Esophagus muscularis mucosa (tissue), 4 donors: ENCODE measurements around the gene ARSH. TPM values are rescaled to one million over a fixed set of nuclear protein-coding genes. Genes with fewer than 3 reads are reported as not detected.
"Not testable (repeated sequence)": the region's sequence is repeated elsewhere in the genome, so short reads cannot be mapped to it uniquely, and the experiment has no call there.

ENCODE experiments used
- DNase-seq: peaks from one replicate; pipeline ENCODE4 v3.0.0-alpha.2; 2017; ENCODE audit errors: extremely low spot score
- H3K27ac ChIP-seq, 4 donors: fragments of 200-600 bp; sonication (generic); replicated peaks in 1 of 4; 1 replicate in 3 of 4; 2 replicates in 1 of 4; pipeline ENCODE4 v1.5.1; 2016 to 2019; ENCODE audit warnings: mild to moderate bottlenecking in 1 of 4
- H3K27me3 ChIP-seq, 4 donors: fragments of 200-600 bp; sonication (generic); one replicate each; pipeline versions ENCODE4 v1.5.1 to v1.6.0; 2016 to 2019
- H3K36me3 ChIP-seq, 4 donors: fragments of 200-600 bp; sonication (generic); one replicate each; pipeline ENCODE4 v1.5.1; 2016 to 2019
- H3K4me1 ChIP-seq, 4 donors: fragments of 200-600 bp; sonication (generic); one replicate each; pipeline ENCODE4 v1.5.1; 2016 to 2019
- H3K4me3 ChIP-seq, 4 donors: fragments of 200-600 bp; sonication (generic); 1 replicate in 2 of 4; 2 replicates in 2 of 4; pipeline ENCODE4 v1.5.1; 2016 to 2019; ENCODE audit warnings: mild to moderate bottlenecking in 4 of 4, moderate library complexity in 1 of 4
- H3K9me3 ChIP-seq, 4 donors: fragments of 200-600 bp; sonication (generic); 1 replicate in 3 of 4; 2 replicates in 1 of 4; pipeline ENCODE4 v1.5.1; 2016 to 2019
- CTCF ChIP-seq, 3 experiments: fragments of 200-600 bp in 2 of 3; fragments of 450-650 bp in 1 of 3; sonication (generic) in 2 of 3; IDR thresholded peaks; one replicate each; pipeline ENCODE4 v1.5.1; 2017 to 2019; ENCODE audit warnings: antibody characterized with exemption in 3 of 3, mild to moderate bottlenecking in 2 of 3, moderate library complexity in 1 of 3
- EP300 ChIP-seq: sonication (generic); formaldehyde crosslinking; IDR thresholded peaks from one replicate; pipeline ENCODE4 v1.6.1; 2017; ENCODE audit warnings: antibody characterized with exemption
- POLR2A ChIP-seq: fragments of 450-650 bp; IDR thresholded peaks from one replicate; pipeline ENCODE4 v1.6.1; 2017; ENCODE audit warnings: antibody characterized with exemption, moderate library complexity, mild to moderate bottlenecking, low read depth
- POLR2AphosphoS5 ChIP-seq, 2 donors: sonication (generic); formaldehyde crosslinking; IDR thresholded peaks; one replicate each; pipeline ENCODE4 v1.6.1; 2017; ENCODE audit warnings: antibody characterized with exemption in 2 of 2
- WGBS: methylation state at CpG from one replicate; pipeline ENCODE4 v1.1.5; 2018; 5-methylcytosine and 5-hydroxymethylcytosine counted together
- intact Hi-C: fragments of 100-400 bp; cut with DNase I; formaldehyde crosslinking; loops from one replicate; pipeline ENCODE4 v1.15.1; 2023
- total RNA-seq, 4 donors: library from RNA; depleted of rRNA; stranded (reverse); fragments of >200 nt; gene quantifications; one replicate each; pipeline versions ENCODE4 v1.1.0 to v1.2.1, GENCODE V29; 2016

The ARSH gene
- total RNA-seq, 4 donors from 2014 or later = not detected

- TF ChIP-seq EP300 (no peak), POLR2AphosphoS5 (IDR thresholded peaks at IDR 0.05) (no peak), CTCF (IDR thresholded peaks at IDR 0.05) (no peak), POLR2A (no peak)
- 65% methylated on average over 6 of the region's 6 CpGs for WGBS
- Histone ChIP-seq H3K4me1 (peaks cover 0 to 5% (median 0%) of the 10 kb centered on the region in 4 donors), H3K9me3 (no peaks in the 10 kb centered on the region), H3K4me3 (no peak overlapping the region), H3K27me3 (no peaks in the 10 kb centered on the region), H3K27ac (no peak overlapping the region), H3K36me3 (no peaks in the 10 kb centered on the region)
- intact Hi-C loops = no loop called here
- DNase-seq = no peak
Observed at GRCh38 chrX:2969021-2969420, 37.3 kb upstream of the ARSH start.

- Histone ChIP-seq H3K27me3 (no peaks in the 10 kb centered on the region), H3K9me3 (no peaks in the 10 kb centered on the region), H3K36me3 (no peaks in the 10 kb centered on the region), H3K4me1 (peaks cover 0 to 5% (median 0%) of the 10 kb centered on the region in 4 donors), H3K27ac (no peak overlapping the region), H3K4me3 (no peak overlapping the region)
- DNase-seq = no peak
- 88% methylated on average over 6 of the region's 6 CpGs for WGBS
- intact Hi-C loops = no loop called here
- TF ChIP-seq CTCF (IDR thresholded peaks at IDR 0.05) = no peak
- no peak for TF ChIP-seq POLR2A
- TF ChIP-seq POLR2AphosphoS5 (IDR thresholded peaks at IDR 0.05) = no peak
- TF ChIP-seq EP300 = no peak
Observed at GRCh38 chrX:2972391-2972790, 34.0 kb upstream of the ARSH start.

- Histone ChIP-seq H3K4me1 (no peaks in the 10 kb centered on the region), H3K4me3 (no peak overlapping the region), H3K27me3 (no peaks in the 10 kb centered on the region), H3K9me3 (no peaks in the 10 kb centered on the region), H3K27ac (no peak overlapping the region), H3K36me3 (no peaks in the 10 kb centered on the region)
- TF ChIP-seq EP300 (no peak), POLR2AphosphoS5 (IDR thresholded peaks at IDR 0.05) (no peak), POLR2A (no peak), CTCF (IDR thresholded peaks at IDR 0.05) (no peak)
- 74% methylated on average over 1 of the region's 1 CpG for WGBS
- DNase-seq = no peak
- intact Hi-C loops = no loop called here
Observed at GRCh38 chrX:2974961-2975360, 31.4 kb upstream of the ARSH start.

GRCh38 chrX:2978639-2979038 is 27.7 kb upstream of the ARSH start:
- H3K27me3 ChIP-seq, H3K27ac ChIP-seq, H3K4me1 ChIP-seq, DNase-seq, intact Hi-C loops, H3K9me3 ChIP-seq, H3K36me3 ChIP-seq, H3K4me3 ChIP-seq: not testable (repeated sequence)
- 93% methylated on average over 4 of the region's 4 CpGs for WGBS

GRCh38 chrX:2984342-2984741 is 22.0 kb upstream of the ARSH start:
- H3K36me3 ChIP-seq = no peaks in the 10 kb centered on the region
- TF ChIP-seq CTCF (IDR thresholded peaks at IDR 0.05) (no peak), EP300 (no peak), POLR2AphosphoS5 (IDR thresholded peaks at IDR 0.05) (no peak), POLR2A (no peak)
- no peaks in the 10 kb centered on the region for H3K4me1 ChIP-seq
- H3K4me3 ChIP-seq = no peak overlapping the region
- no peak for DNase-seq
- intact Hi-C loops = no loop called here
- H3K27ac ChIP-seq = no peak overlapping the region
- no peaks in the 10 kb centered on the region for H3K9me3 ChIP-seq
- WGBS = 75% methylated on average over 4 of the region's 4 CpGs
- no peaks in the 10 kb centered on the region for H3K27me3 ChIP-seq
